ENCODE results near the gene MYOF.
"Not testable (repeated sequence)": the region's sequence is repeated elsewhere in the genome, so short reads cannot be mapped to it uniquely, and the experiment has no call there.

DNA sequence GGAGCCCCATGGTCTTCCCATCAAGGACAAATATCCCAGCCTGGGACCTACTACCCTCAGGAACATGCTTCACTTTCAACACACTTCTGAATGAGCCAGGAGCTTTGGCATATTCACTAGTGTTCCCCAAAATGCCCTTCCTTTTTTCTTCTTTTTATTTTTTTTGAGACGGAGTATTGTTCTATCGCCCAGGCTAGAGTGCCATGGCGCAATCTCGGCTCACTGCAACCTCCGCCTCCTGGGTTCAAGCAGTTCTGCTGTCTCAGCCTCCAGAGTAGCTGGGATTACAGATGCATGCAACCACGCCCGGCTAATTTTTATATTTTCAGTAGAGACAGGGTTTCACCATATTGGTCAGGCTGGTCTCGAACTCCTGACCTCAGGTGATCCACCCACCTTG lies 63.1 kb downstream of the MYOF start:
- TF ChIP-seq, protein P1, sequence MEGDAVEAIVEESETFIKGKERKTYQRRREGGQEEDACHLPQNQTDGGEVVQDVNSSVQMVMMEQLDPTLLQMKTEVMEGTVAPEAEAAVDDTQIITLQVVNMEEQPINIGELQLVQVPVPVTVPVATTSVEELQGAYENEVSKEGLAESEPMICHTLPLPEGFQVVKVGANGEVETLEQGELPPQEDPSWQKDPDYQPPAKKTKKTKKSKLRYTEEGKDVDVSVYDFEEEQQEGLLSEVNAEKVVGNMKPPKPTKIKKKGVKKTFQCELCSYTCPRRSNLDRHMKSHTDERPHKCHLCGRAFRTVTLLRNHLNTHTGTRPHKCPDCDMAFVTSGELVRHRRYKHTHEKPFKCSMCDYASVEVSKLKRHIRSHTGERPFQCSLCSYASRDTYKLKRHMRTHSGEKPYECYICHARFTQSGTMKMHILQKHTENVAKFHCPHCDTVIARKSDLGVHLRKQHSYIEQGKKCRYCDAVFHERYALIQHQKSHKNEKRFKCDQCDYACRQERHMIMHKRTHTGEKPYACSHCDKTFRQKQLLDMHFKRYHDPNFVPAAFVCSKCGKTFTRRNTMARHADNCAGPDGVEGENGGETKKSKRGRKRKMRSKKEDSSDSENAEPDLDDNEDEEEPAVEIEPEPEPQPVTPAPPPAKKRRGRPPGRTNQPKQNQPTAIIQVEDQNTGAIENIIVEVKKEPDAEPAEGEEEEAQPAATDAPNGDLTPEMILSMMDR (IDR thresholded peaks at IDR 0.05): not testable (repeated sequence)
- TF ChIP-seq POLR2A, EP300 (IDR thresholded peaks at IDR 0.05): not testable (repeated sequence)

All from suprapubic skin (tissue), 3 donors.